HCT116 (cell line): Measurements from ENCODE around the gene SP140L. TPM values are rescaled to one million over a fixed set of nuclear protein-coding genes. Genes with fewer than 3 reads are reported as not detected.

Source experiments
- ATAC-seq: fragments of 200-7000 bp; cut with Tn5 transposase; 2 replicates; pipeline ENCODE4 v1.9.1; 2020; ENCODE audit warnings: mild to moderate bottlenecking, moderate library complexity
- BruUV-seq: library from RNA; stranded (reverse); fragments of 400-500 nt; replicated peaks from 2 replicates; lab custom pipeline; 2021; lab: Mats Ljungman, UMichigan
- CTCF ChIA-PET: fragments of 300-600 bp; sonication (Branson Sonifier 250); formaldehyde crosslinking; loops from one replicate; lab custom pipeline; 2021; ENCODE audit warnings: antibody characterized with exemption; lab: Charles Lee
- POLR2A ChIA-PET: fragments of 300-600, 350-600 bp; sonication (Branson Sonifier 250); formaldehyde crosslinking; loops from one replicate; lab custom pipeline; 2021; ENCODE audit warnings: antibody characterized with exemption; lab: Charles Lee
- RAD21 ChIA-PET, 2 experiments: fragments of 300-600 bp; sonication (Branson Sonifier 250); formaldehyde crosslinking; loops; one replicate each; lab custom pipeline; 2023; ENCODE audit warnings: low total read pairs in 2 of 2; ENCODE audit not compliant: uncharacterized antibody in 2 of 2, unreplicated experiment in 2 of 2, low non-redundant PET in 1 of 2; lab: Charles Lee
- DNase-seq: peaks from one replicate; pipeline ENCODE4 v3.0.0-alpha.2; 2010; ENCODE audit warnings: low read depth, low spot score
- H2AFZ ChIP-seq: fragments of 200-600 bp; shearing (Covaris generic), sonication (generic); 2 replicates; pipeline ENCODE4 v1.6.1; 2017; ENCODE audit warnings: low read depth, mixed run types, mixed read lengths, antibody characterized with exemption, low read length; ENCODE audit not compliant: poor library complexity, severe bottlenecking
- H3K27ac ChIP-seq: 2 replicates; pipeline ENCODE4 v1.5.1; 2012; ENCODE audit warnings: low read depth, low read length
- H3K27me3 ChIP-seq: fragments of 200-600 bp; sonication (generic); 2 replicates; pipeline ENCODE4 v1.6.1; 2016; ENCODE audit warnings: mixed run types, low read length, mixed read lengths; ENCODE audit not compliant: insufficient read depth
- H3K36me3 ChIP-seq, 2 experiments: fragments of 200-500 bp in 1 of 2; fragments of 200-600 bp in 1 of 2; sonication (Bioruptor generic) in 1 of 2; sonication (generic) in 1 of 2; 2 replicates each; pipeline versions ENCODE4 v1.5.1 to v1.6.1; 2014 to 2016; ENCODE audit warnings: low read length in 2 of 2, inconsistent platforms in 1 of 2, mixed read lengths in 1 of 2, mixed run types in 1 of 2; ENCODE audit not compliant: insufficient read depth in 2 of 2, control insufficient read depth in 1 of 2
- H3K4me1 ChIP-seq, 2 experiments: fragments of 200-600 bp in 1 of 2; sonication (generic) in 1 of 2; 2 replicates each; pipeline versions ENCODE4 v1.5.1 to v1.6.1; 2012 to 2017; ENCODE audit warnings: low read length in 2 of 2, inconsistent platforms in 1 of 2, mild to moderate bottlenecking in 1 of 2, mixed read lengths in 1 of 2, mixed run types in 1 of 2, moderate library complexity in 1 of 2; ENCODE audit not compliant: insufficient read depth in 2 of 2, control insufficient read depth in 1 of 2
- H3K4me2 ChIP-seq: fragments of 200-600 bp; sonication (generic); 2 replicates; pipeline ENCODE4 v1.6.1; 2017; ENCODE audit warnings: mixed run types, low read length, mixed read lengths
- H3K4me3 ChIP-seq, 2 experiments: fragments of 200-600 bp in 1 of 2; sonication (generic) in 1 of 2; replicated peaks in 1 of 2; 2 replicates each; pipeline ENCODE4 v1.5.1; 2011 to 2016; ENCODE audit warnings: low read length in 2 of 2, control low read depth in 1 of 2, low read depth in 1 of 2, mild to moderate bottlenecking in 1 of 2, mixed read lengths in 1 of 2, mixed run types in 1 of 2
- H3K79me2 ChIP-seq: fragments of 200-600 bp; sonication (generic); 2 replicates; pipeline ENCODE4 v1.6.1; 2017; ENCODE audit warnings: mild to moderate bottlenecking, mixed run types, low read length, moderate library complexity, mixed read lengths; ENCODE audit not compliant: insufficient read depth
- H3K9ac ChIP-seq: fragments of 200-600 bp; sonication (generic); 2 replicates; pipeline ENCODE4 v1.6.1; 2016; ENCODE audit warnings: low read length, mixed read lengths
- H3K9me2 ChIP-seq: fragments of 200-600 bp; sonication (generic), shearing (Covaris generic); 2 replicates; pipeline ENCODE4 v1.6.1; 2017; ENCODE audit warnings: mixed run types, mild to moderate bottlenecking, moderate library complexity; ENCODE audit not compliant: insufficient read depth
- H3K9me3 ChIP-seq, 2 experiments: fragments of 200-500 bp in 1 of 2; fragments of 200-600 bp in 1 of 2; sonication (Bioruptor generic) in 1 of 2; sonication (generic) in 1 of 2; 2 replicates each; pipeline ENCODE4 v1.6.1; 2014 to 2017; ENCODE audit warnings: low read length in 2 of 2, mixed read lengths in 2 of 2, inconsistent platforms in 1 of 2, low read depth in 1 of 2, mild to moderate bottlenecking in 1 of 2, mixed run types in 1 of 2, moderate library complexity in 1 of 2; ENCODE audit not compliant: control insufficient read depth in 1 of 2, insufficient read depth in 1 of 2
- H4K20me1 ChIP-seq: fragments of 200-600 bp; sonication (generic), shearing (Covaris generic); 2 replicates; pipeline ENCODE4 v1.6.1; 2017; ENCODE audit warnings: mixed run types, mild to moderate bottlenecking, moderate library complexity; ENCODE audit not compliant: insufficient read depth
- CBX3 ChIP-seq: IDR thresholded peaks from 2 replicates; pipeline ENCODE4 v1.6.1; 2012; ENCODE audit warnings: low read depth
- EGR1 ChIP-seq: IDR thresholded peaks from 2 replicates; pipeline ENCODE4 v1.6.1; 2012; ENCODE audit warnings: low read depth
- EZH2 ChIP-seq: fragments of 200-600 bp; sonication (generic); IDR thresholded peaks from 2 replicates; pipeline ENCODE4 v1.6.1; 2017; ENCODE audit warnings: antibody characterized with exemption, mixed run types
- FOSL1 ChIP-seq: IDR thresholded peaks from 2 replicates; pipeline ENCODE4 v1.6.1; 2012; ENCODE audit warnings: low read depth
- MAX ChIP-seq: IDR thresholded peaks from 2 replicates; pipeline ENCODE4 v1.6.1; 2012
- POLR2A ChIP-seq: IDR thresholded peaks from 2 replicates; pipeline ENCODE4 v1.7.0; 2011; ENCODE audit warnings: borderline replicate concordance; ENCODE audit not compliant: insufficient read depth, insufficient read length; ENCODE audit errors: extremely low read depth
- SP1 ChIP-seq: IDR thresholded peaks from 2 replicates; pipeline ENCODE4 v1.6.1; 2012; ENCODE audit warnings: low read depth
- SRF ChIP-seq: IDR thresholded peaks from 2 replicates; pipeline ENCODE4 v1.6.1; 2012; ENCODE audit warnings: low read depth
- TCF7L2 ChIP-seq: IDR thresholded peaks from 2 replicates; pipeline ENCODE4 v1.7.0; 2011; ENCODE audit warnings: borderline replicate concordance, inconsistent platforms; ENCODE audit not compliant: insufficient read depth, insufficient read length; ENCODE audit errors: extremely low read depth
- YY1 ChIP-seq: IDR thresholded peaks from 2 replicates; pipeline ENCODE4 v1.6.1; 2011; ENCODE audit warnings: low read length, low read depth, moderate library complexity, mild to moderate bottlenecking; ENCODE audit not compliant: insufficient replicate concordance; ENCODE audit errors: extremely low read depth
- ZFX ChIP-seq: fragments of 450-650 bp; IDR thresholded peaks from 2 replicates; pipeline ENCODE4 v1.6.1; 2017
- ZNF274 ChIP-seq: fragments of 200-500 bp; sonication (Bioruptor generic); IDR thresholded peaks from 2 replicates; pipeline ENCODE4 v1.6.1; 2014; ENCODE audit warnings: mild to moderate bottlenecking, low read depth, low read length, inconsistent platforms
- intact Hi-C: fragments of 100-400 bp; cut with micrococcal nuclease; formaldehyde crosslinking; loops from 2 replicates; pipeline ENCODE4 v1.10.0; 2022
- total RNA-seq: library from RNA; stranded (reverse); gene quantifications from one replicate; pipeline ENCODE4 v1.2.1, GENCODE V29; 2021; ENCODE audit not compliant: unreplicated experiment
- TF ChIP-seq, protein P1 (sequence below): IDR thresholded peaks from 2 replicates; pipeline ENCODE4 v1.6.1; 2012; ENCODE audit warnings: low read depth

SP140L gene
- total RNA-seq, 1 experiment from 2014 or later = 28.9 TPM

DNA sequence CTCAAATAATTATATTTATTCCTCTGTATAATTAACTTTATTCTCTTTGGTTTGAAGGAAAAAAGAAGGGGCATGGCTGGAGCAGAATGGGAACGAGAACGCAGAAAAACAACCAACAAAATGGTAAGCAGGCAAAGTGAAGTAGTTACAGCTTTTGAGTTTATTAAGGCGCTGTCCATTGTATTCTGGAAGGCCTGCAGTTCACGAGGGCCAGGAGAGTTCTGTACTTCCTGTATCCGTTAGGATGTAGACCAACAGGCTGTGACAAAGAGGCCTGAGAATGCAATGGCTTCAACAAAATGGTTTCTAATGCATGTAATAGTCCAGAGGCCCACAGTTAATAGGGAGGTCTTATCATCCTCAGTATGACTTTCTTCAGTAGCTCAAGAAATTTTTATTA lies 56.5 kb downstream of the SP140L start (continued):
- TF ChIP-seq, protein P1, sequence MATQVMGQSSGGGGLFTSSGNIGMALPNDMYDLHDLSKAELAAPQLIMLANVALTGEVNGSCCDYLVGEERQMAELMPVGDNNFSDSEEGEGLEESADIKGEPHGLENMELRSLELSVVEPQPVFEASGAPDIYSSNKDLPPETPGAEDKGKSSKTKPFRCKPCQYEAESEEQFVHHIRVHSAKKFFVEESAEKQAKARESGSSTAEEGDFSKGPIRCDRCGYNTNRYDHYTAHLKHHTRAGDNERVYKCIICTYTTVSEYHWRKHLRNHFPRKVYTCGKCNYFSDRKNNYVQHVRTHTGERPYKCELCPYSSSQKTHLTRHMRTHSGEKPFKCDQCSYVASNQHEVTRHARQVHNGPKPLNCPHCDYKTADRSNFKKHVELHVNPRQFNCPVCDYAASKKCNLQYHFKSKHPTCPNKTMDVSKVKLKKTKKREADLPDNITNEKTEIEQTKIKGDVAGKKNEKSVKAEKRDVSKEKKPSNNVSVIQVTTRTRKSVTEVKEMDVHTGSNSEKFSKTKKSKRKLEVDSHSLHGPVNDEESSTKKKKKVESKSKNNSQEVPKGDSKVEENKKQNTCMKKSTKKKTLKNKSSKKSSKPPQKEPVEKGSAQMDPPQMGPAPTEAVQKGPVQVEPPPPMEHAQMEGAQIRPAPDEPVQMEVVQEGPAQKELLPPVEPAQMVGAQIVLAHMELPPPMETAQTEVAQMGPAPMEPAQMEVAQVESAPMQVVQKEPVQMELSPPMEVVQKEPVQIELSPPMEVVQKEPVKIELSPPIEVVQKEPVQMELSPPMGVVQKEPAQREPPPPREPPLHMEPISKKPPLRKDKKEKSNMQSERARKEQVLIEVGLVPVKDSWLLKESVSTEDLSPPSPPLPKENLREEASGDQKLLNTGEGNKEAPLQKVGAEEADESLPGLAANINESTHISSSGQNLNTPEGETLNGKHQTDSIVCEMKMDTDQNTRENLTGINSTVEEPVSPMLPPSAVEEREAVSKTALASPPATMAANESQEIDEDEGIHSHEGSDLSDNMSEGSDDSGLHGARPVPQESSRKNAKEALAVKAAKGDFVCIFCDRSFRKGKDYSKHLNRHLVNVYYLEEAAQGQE = no peak; the same call in 1 of the 2 replicates
- TF ChIP-seq, all 23 proteins: peak for 0

- RAD21 ChIA-PET = no interaction called here
- no peaks in the 10 kb centered on the region for H3K4me1 ChIP-seq
- H2AFZ ChIP-seq = no peak overlapping the region
- H3K36me3 ChIP-seq = peaks cover 4 to 18% of the 10 kb centered on the region in 2 experiments; a peak in 3 of 4 replicates
- H3K9me3 ChIP-seq = no peaks in the 10 kb centered on the region
- POLR2A ChIA-PET = no interaction called here
- no peak overlapping the region for H3K27ac ChIP-seq
- no TSS peak for BruUV-seq
- no peak for TF ChIP-seq POLR2A
- no peak for TF ChIP-seq FOSL1
- TF ChIP-seq SP1 = no peak
- TF ChIP-seq YY1 = no peak
- TF ChIP-seq SRF = no peak
- no peak for TF ChIP-seq ZNF274
- TF ChIP-seq EGR1 = no peak
- TF ChIP-seq TCF7L2 = no peak
- TF ChIP-seq MAX = no peak
- no peak for TF ChIP-seq EZH2
- no peak for TF ChIP-seq CBX3
- no peak for TF ChIP-seq ZFX
- DNase-seq (no peak), ATAC-seq (no peak)
- intact Hi-C loops = no loop called here
- no peaks in the 10 kb centered on the region for H4K20me1 ChIP-seq
- no peak overlapping the region for H3K4me3 ChIP-seq
- no peak overlapping the region for H3K9ac ChIP-seq
- H3K9me2 ChIP-seq = no peaks in the 10 kb centered on the region
- CTCF ChIA-PET = no interaction called here
- H3K4me2 ChIP-seq = no peak overlapping the region
- H3K79me2 ChIP-seq = no peaks in the 10 kb centered on the region
- H3K27me3 ChIP-seq = no peaks in the 10 kb centered on the region
Observed at GRCh38 chr2:230384986-230385385, 58.0 kb downstream of the SP140L start.
